ENCODE data around the gene NUDT13.
A peak's percentile ranks its signal among the peaks of the same experiment; 100 is the strongest.

Gene NUDT13

GRCh38 chr10:73110345-73110849 is at the start of gene NUDT13:
Gene NUDT13 (plus strand): TSS chr10:73110455. CDS start chr10:73114366, 3,911 bp downstream.
- POLR2A ChIA-PET: interaction anchor here (0.7 to 3.5 kb wide), 8 partner anchors 13 to 484 kb away, joined by 3 to 61 read pairs (median 3); partner anchors contain the start of genes DNAJC9, MICU1 and P4HA1
- peak; percentile 74 for DNase-seq (ENCODE audit: extremely low spot score)
- CTCF ChIA-PET: interaction anchor here (0.6 to 1.0 kb wide), 5 partner anchors 13 to 48 kb away, joined by 3 to 5 read pairs (median 3); no protein-coding TSS in a partner anchor
- no peak for TF ChIP-seq PKNOX1 (IDR thresholded peaks at IDR 0.05)
- TF ChIP-seq FOXM1 (IDR thresholded peaks at IDR 0.05; ENCODE audit: borderline replicate concordance): no peak
- no peak for TF ChIP-seq HDGF (IDR thresholded peaks at IDR 0.05; ENCODE audit: borderline replicate concordance)
- no peak for TF ChIP-seq FOXA1 (IDR thresholded peaks at IDR 0.05)
- TF ChIP-seq SUZ12 (IDR thresholded peaks at IDR 0.05): peak; percentile 86
- no peak; the same call in none of the 2 replicates for TF ChIP-seq L3MBTL2 (conservative IDR thresholded peaks at IDR 0.05)
- no peak for TF ChIP-seq ARNT (IDR thresholded peaks at IDR 0.05)
- TF ChIP-seq ELF4 (IDR thresholded peaks at IDR 0.05): peak; percentile 94
- TF ChIP-seq NFRKB (IDR thresholded peaks at IDR 0.05): no peak
- no peak for TF ChIP-seq CTBP1 (IDR thresholded peaks at IDR 0.05; ENCODE audit: borderline replicate concordance)
- TF ChIP-seq ZNF384 (IDR thresholded peaks at IDR 0.05): no peak
- no peak for TF ChIP-seq BHLHE40 (IDR thresholded peaks at IDR 0.05; ENCODE audit: borderline replicate concordance)
- TF ChIP-seq FOXK2 (IDR thresholded peaks at IDR 0.05): no peak
- TF ChIP-seq TARDBP (IDR thresholded peaks at IDR 0.05): no peak
- no peak for TF ChIP-seq LEF1 (IDR thresholded peaks at IDR 0.05; ENCODE audit: borderline replicate concordance)
- no peak for TF ChIP-seq SP1 (IDR thresholded peaks at IDR 0.05)

GRCh38 chr10:73060738-73061635 is 49.3 kb upstream of the NUDT13 start:
- ChIA-PET CTCF (interaction anchor here (0.6 to 0.9 kb wide), 7 partner anchors 10 to 611 kb away, joined by 3 to 8 read pairs (median 3); no protein-coding TSS in a partner anchor), POLR2A (no interaction called here)
- peak; percentile 46 for DNase-seq (ENCODE audit: extremely low spot score)
- TF ChIP-seq PKNOX1 (IDR thresholded peaks at IDR 0.05) (peak; percentile 90), SP1 (IDR thresholded peaks at IDR 0.05) (no peak)

GRCh38 chr10:73061743-73062142 is 48.5 kb upstream of the NUDT13 start:
- CTCF ChIA-PET: interaction anchor here (0.6 to 0.9 kb wide), 6 partner anchors 11 to 612 kb away, joined by 3 to 8 read pairs (median 3); no protein-coding TSS in a partner anchor
- no peak for TF ChIP-seq FOXM1 (IDR thresholded peaks at IDR 0.05; ENCODE audit: borderline replicate concordance)
- no peak for TF ChIP-seq NFRKB (IDR thresholded peaks at IDR 0.05)
- no peak for TF ChIP-seq HDGF (IDR thresholded peaks at IDR 0.05; ENCODE audit: borderline replicate concordance)
- no peak for TF ChIP-seq ELF4 (IDR thresholded peaks at IDR 0.05)
- TF ChIP-seq PKNOX1 (IDR thresholded peaks at IDR 0.05): no peak
- no peak for TF ChIP-seq LEF1 (IDR thresholded peaks at IDR 0.05; ENCODE audit: borderline replicate concordance)
- no peak for TF ChIP-seq ARNT (IDR thresholded peaks at IDR 0.05)
- POLR2A ChIA-PET: no interaction called here
- no peak for DNase-seq (ENCODE audit: extremely low spot score)

- CTCF ChIA-PET: no interaction called here
- POLR2A ChIA-PET: no interaction called here
- TF ChIP-seq PKNOX1 (IDR thresholded peaks at IDR 0.05): no peak
- TF ChIP-seq ZNF384 (IDR thresholded peaks at IDR 0.05): no peak
- TF ChIP-seq SP1 (IDR thresholded peaks at IDR 0.05): no peak
- TF ChIP-seq BHLHE40 (IDR thresholded peaks at IDR 0.05; ENCODE audit: borderline replicate concordance): no peak
- TF ChIP-seq NFRKB (IDR thresholded peaks at IDR 0.05): no peak
- no peak for TF ChIP-seq ARNT (IDR thresholded peaks at IDR 0.05)
- TF ChIP-seq LEF1 (IDR thresholded peaks at IDR 0.05; ENCODE audit: borderline replicate concordance): no peak
- TF ChIP-seq TARDBP (IDR thresholded peaks at IDR 0.05): no peak
- TF ChIP-seq HDGF (IDR thresholded peaks at IDR 0.05; ENCODE audit: borderline replicate concordance): no peak
- no peak for TF ChIP-seq L3MBTL2 (conservative IDR thresholded peaks at IDR 0.05)
- no peak for DNase-seq (ENCODE audit: extremely low spot score)
These were observed 44.8 kb upstream of the NUDT13 start for GRCh38 chr10:73065441-73065840.

GRCh38 chr10:73073627-73074026 is 36.6 kb upstream of the NUDT13 start:
- ChIA-PET POLR2A (no interaction called here), CTCF (no interaction called here)
- DNase-seq (ENCODE audit: extremely low spot score): no peak
- TF ChIP-seq LEF1 (IDR thresholded peaks at IDR 0.05; ENCODE audit: borderline replicate concordance) (no peak), HDGF (IDR thresholded peaks at IDR 0.05; ENCODE audit: borderline replicate concordance) (no peak), BHLHE40 (IDR thresholded peaks at IDR 0.05; ENCODE audit: borderline replicate concordance) (no peak)

- no peak for TF ChIP-seq SUZ12 (IDR thresholded peaks at IDR 0.05)
- no peak for TF ChIP-seq SP1 (IDR thresholded peaks at IDR 0.05)
- no peak for TF ChIP-seq LEF1 (IDR thresholded peaks at IDR 0.05; ENCODE audit: borderline replicate concordance)
- TF ChIP-seq FOXM1 (IDR thresholded peaks at IDR 0.05; ENCODE audit: borderline replicate concordance): no peak
- TF ChIP-seq ZNF384 (IDR thresholded peaks at IDR 0.05): no peak
- TF ChIP-seq L3MBTL2 (conservative IDR thresholded peaks at IDR 0.05): no peak
- no peak for TF ChIP-seq PKNOX1 (IDR thresholded peaks at IDR 0.05)
- no peak for TF ChIP-seq CTBP1 (IDR thresholded peaks at IDR 0.05; ENCODE audit: borderline replicate concordance)
- TF ChIP-seq TARDBP (IDR thresholded peaks at IDR 0.05): no peak
- no peak for TF ChIP-seq HDGF (IDR thresholded peaks at IDR 0.05; ENCODE audit: borderline replicate concordance)
- no peak for TF ChIP-seq ELF4 (IDR thresholded peaks at IDR 0.05)
- no peak for TF ChIP-seq NFRKB (IDR thresholded peaks at IDR 0.05)
- TF ChIP-seq BHLHE40 (IDR thresholded peaks at IDR 0.05; ENCODE audit: borderline replicate concordance): no peak
- no peak for TF ChIP-seq FOXK2 (IDR thresholded peaks at IDR 0.05)
- TF ChIP-seq ARNT (IDR thresholded peaks at IDR 0.05): no peak
- no peak for TF ChIP-seq FOXA1 (IDR thresholded peaks at IDR 0.05)
- CTCF ChIA-PET: no interaction called here
- no peak for DNase-seq (ENCODE audit: extremely low spot score)
- POLR2A ChIA-PET: no interaction called here
These were observed 34.4 kb upstream of the NUDT13 start for GRCh38 chr10:73075829-73076228.

Data from HEK293T (cell line).